ENCODE measurements around the gene OSTN.

Gene OSTN

DNA sequence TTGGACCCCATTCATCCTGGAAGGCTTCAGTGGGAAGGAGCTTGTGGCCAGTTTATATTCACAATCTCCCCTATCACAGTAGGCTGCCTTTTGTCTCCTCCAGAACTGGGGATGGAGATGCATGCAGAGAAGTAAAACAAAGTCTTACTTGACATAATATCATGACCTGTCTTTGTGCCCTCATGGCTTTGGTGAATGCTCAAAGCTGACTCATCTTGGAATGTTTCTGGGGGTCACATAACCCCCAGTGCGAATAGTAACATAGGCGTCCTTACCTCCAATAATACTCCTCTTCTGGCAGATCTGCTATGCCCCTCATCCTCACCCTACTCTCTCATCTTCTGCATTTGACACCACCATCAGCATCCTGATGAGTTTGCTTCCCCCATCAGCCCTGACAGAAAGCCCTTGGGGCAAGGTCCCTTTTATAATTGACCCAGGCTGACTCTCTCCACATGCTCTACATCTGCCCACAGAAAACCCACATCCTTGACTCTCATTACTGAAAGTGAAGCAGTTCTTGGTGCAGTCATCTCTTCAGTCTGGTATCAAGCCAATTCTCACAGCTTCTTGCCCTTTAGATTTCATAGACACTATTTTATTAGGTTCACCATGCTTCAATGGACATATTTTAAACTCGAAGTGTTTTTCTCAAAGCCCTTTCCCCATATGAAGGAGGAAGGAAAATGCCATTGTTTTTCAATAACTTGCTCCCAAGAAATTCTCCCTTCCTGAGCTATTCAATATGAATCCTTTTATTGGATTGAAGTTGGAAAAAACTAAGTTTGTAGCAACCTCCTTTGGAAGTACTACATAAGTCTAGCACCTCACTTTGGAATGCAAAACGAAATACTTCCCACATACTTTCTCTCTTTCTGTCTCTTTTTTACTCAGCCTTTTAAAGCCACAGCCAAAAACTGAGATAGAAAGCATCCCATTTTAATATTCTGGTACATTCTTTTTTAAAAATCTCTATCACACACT is 36.6 kb downstream of the OSTN start:
- DNase-seq, result no peak

- DNase-seq, result no peak
Measured at GRCh38 chr3:191236646-191237045, 37.6 kb downstream of the OSTN start.

DNA sequence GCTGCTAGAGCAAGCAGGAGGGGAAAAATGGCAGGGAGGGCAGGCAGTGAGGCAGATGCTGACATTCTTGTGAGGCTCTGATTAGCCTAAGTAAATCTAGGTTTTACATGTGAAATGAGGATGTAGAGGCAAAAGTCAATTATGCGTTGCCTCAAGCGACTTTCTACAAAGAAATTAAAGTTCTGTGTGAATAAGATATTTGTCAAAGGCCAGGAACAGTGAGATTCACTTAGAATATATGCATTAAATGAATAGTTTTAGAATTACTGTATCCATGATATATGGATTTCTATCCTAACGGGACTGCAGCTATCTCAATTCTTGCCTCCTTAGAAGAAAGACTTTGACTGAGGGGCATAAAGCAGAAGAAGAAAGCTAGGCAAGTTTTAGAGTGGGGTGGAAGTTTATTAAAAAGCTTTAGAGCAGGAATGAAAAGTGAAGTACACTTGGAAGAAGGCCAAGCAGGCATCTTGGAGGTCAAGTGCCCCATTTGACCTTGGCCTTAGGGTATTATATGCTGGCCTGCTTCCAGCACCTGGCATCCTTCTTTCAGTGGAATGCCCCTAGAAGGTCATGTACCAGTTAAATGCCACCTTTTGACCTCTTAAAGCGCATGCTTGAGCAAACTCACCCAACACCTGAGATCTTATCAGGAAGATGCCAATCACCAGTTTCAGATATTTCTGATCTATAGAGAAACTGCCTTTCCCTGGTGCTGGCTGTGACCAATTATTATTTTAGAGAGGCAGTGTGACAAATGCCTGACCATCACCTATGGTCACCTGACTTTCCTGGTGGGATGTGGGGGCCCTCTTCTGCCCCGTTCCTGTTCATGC is 38.2 kb downstream of the OSTN start:
- DNase-seq, result no peak

DNA sequence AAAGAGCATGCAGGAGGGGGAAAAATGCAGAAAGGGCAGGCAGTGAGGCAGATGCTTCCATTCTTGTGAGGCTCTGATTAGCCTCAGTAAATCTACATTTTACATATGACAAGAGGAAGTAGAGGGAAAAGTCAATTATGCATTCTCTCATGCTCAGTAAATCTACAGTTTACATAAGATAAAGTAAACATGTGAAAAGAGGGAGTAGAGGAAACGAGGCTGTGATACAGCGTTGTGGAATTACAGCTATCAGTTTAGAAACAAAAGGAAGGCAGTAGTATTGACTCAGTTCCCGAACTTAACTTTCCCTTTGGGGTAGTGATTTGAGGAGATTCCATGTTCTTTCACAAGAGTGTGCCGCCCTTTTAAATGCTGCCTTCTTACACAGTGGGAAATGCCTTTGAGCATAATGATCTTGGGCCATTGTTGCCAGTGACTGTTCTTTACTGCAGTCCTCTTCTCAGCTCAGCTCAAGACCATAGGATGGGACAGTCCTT is 39.3 kb downstream of the OSTN start:
- no peak for DNase-seq

DNA sequence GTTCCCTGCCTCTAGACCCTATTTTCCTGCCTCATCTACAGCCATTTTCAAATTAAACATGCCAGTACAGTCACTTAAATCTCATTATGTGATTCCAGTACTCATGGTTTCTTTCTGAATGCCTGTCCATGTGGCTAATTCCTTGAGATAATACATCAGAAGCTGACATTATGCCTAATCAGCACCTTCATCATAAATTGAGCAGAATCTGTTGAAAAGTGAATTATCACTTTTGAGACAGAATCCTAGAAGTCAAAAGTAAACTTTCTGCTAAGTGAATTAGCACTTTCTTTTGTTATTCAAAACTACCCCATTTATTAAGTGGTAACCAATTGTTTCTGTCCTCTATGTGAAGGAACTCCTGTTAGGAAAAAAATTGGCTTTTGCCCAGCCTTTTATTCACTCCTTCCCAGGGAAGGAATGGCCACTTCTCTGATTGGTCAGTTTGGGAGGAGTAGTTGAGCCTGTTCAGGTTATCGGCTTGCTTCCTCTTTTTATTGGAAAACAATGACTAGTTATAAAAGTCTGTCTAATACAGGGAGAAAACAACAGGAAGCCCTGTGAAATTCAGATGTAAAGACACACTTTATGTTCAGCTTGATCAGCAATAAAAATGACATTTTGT is 40.5 kb downstream of the OSTN start:
- peak; percentile 12 to 16 for DNase-seq

DNA sequence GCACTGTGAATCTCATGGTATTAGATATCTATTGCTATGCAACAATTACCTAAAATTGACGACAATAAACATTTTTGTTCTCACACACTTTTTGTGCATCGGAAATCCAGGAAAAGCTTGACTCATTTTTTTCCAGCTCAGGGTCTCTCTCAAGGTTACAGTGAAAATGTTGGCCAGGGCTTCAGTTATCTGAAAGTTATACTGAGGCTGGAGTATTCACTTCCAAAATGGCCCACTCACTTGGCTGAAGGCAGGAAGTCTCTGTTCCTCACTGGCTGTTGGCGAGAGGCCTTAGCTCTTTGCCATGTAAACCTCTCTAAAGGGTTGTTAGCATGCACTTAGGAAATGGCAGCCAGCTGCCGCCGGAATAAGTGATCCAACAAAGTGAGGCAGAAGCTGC is 41.4 kb downstream of the OSTN start:
- DNase-seq, result no peak

DNA sequence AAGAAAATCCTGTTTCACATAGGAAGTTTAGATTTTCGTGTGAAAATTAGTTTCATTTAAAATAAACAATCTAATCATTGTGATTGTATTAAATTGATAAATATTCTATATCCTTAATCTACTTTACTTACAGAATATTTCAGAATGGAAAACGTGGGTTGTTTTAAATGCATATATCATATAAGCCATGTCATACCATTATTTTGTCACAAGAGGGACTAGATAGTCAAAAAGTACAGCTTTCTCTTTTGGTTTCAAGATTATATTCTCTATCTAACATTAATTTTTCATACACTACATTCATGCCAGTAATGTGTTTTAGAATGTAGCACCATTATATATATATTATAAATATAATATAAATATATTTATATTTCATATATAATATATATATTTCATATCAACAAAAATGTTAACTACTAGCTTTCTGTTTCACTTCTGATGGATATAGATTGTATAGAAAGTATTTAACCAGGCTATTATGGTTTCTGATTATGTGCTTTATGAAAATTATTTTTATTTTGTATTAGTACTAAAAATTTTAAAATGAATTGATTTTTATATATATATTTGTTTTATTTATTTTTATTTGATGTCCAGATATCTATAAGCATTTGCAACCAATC is 45.3 kb downstream of the OSTN start:
- DNase-seq, result peak in 1 of 2 donors; percentile 36

- DNase-seq, result peak; percentile 90 to 96
Measured at GRCh38 chr3:191246034-191246433, 47.0 kb downstream of the OSTN start.

GRCh38 chr3:191246630-191247029 is 47.6 kb downstream of the OSTN start:
- no peak for DNase-seq

GRCh38 chr3:191253089-191253799 is 54.2 kb downstream of the OSTN start:
- no peak for DNase-seq

DNA sequence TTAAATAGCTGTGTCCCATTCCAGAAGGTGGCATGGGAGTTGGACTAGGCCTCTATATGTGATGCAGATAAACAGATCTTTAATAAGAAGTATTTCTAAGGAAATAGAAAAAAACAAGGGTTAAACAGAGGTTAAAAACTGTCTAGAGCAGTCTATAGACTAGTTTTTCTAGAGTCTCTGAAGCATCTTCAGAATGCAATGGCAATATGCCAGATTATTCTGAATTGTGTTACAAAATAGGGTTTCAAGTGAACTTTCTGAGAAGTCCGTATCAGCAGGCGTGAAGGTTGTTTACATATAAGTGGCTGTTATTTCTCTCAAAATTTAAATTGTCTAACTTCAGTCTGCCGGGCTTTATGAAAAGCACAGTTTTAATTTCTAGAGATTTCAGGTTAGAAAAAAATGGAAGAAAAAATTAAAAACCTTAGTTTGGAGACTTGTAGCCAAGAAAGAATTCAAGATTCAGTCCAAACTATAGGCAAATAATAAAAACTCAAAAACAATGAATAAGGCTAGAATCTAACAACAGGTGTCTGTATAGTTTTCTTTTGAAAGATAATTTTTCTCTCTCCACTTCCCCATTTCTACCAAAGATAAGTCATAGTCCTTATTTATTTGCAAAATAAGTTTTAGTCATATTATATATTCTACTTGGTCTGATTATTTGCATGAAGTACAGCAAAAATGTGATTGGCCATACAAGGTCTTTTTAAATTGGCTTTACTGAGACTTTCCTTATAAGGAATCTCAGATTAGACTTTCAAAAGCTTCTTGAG is 55.2 kb downstream of the OSTN start:
- no peak for DNase-seq

DNA sequence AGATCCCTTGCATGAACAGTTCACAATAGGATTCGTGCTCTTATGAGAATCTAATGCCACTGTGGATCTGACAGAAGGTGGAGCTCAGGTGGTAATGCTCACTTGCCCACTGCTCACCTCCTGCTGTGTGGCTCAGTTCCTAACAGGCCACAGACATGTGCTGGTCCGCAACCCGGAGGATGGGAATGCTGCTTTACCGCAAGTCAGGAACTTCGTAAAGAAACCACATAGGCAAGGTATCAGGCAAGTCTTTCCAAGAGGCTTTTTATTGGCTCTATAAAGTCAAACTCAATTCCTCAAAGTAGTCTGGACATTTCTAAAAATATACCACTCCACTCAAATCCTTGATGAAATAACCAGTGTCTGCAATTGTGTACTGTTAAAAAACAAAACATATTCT is 56.1 kb downstream of the OSTN start:
- no peak for DNase-seq

DNA sequence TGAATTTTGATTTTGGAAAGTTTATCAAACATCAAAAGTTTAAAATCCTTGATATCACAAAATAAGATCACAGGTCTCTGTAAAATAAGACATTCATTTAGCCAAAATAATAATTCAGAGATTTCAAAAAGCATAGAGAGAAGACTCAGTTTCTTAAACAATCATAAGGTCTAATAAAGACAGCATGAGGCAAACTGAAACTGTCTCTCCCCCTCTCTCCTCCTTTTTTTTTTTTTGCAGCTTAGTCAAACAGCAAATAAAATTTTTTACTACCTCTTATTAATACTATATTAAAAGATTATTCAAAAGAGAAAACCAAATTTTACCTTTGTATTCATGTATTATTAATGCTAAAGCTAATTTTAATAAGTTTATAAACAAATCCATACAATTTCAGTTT is 57.4 kb downstream of the OSTN start:
- DNase-seq, result no peak

GRCh38 chr3:191257286-191257685 is 58.2 kb downstream of the OSTN start:
- DNase-seq, result no peak

- no peak for DNase-seq
Measured at GRCh38 chr3:191259486-191259885, 60.4 kb downstream of the OSTN start.

DNA sequence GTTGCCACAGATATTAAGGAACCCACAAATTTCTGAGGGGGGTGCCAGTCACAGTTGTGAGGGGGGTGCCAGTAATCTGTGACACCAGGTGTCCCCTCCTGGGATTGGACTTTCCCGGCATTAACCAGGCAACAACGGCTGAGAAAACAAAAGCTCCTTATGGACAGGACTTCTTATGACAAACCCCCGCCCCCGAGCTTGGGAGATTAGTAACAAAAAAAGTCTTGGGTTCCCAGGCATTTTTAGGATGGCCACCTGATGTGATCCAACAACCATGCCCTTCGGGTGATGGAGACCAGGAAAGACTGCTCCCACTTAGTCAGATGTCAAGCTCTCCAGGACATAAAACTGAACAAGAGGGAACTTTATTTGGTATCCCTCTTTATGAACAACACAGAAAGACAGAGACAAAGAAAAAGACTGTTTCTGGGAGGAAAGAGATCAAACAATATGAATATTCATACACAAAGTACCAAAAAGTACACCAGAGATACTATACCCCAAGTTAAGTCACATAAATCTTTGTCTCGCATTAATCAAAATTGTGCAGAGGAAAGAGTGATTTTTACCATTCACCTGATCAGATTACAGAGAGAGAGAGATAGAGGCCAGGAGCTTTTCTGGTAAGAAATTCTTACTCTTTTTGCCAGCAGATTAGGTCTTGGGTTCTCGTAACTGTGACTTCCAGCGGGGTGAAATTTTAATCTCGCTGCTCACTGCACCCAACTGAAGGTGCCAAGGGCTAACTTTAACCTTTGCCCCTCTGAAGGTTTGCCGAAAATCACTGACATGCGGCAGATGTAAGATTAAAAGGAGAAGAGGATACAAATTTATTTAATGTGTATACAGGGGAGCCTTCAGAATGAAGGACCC is 61.6 kb downstream of the OSTN start:
- no peak for DNase-seq

DNA sequence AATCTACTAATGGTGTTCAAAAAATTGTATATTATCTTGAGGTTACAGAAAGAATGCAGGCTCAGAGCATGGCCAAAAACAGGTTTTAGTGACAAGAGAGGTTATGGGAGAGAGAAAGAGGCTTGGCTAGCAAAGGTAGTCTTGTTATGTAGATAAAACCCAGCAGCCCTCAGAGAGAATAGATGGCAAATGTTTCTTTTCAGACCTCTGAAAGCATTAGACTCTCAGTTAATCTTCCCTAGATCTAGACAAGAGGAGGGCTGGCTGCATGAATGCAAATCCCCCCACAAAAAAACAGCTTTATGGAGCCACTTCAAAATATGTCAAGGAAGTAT is 62.2 kb downstream of the OSTN start:
- DNase-seq, result no peak

- peak in 1 of 2 donors; percentile 17 for DNase-seq
Measured at GRCh38 chr3:191262650-191263049, 63.6 kb downstream of the OSTN start.

DNA sequence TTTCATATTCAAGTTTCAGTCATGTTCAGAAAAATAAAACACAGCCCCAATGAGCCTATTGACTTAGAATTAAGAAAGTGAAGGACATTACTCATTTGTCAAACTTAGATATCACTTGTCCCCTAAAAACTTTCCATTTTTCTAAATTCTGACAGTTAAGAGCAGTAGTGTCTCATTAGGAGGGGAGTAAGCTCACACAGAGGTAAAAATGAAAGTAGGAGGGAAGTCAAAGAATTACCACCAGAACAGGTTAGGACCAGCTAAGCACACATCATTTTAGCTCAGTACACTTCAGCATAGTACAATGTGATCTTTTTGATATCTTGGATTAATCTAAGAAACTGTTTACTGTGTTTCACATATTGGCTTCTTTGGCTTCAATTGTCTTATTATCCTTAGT is 64.3 kb downstream of the OSTN start:
- DNase-seq, result no peak

DNA sequence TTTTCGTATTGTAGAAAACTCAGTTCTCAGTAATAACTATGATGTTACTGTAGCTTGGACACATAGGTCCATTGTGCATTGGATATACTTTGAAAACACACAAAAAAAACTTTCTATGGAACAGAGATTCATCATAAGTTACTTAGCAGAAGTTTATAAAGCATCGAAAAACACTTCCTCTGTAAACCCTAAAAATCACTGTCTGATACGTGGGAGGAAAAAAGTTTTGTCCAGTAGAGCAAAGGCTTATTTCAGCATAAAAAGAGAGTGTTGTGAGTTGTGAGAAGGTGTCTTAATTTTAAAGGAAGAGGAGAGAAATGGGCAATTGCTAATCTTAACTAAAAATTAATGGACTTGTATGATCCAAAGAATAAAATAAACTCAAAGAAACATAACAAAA is 64.8 kb downstream of the OSTN start:
- peak; percentile 37 to 65 for DNase-seq

All from inflammatory macrophage (primary cell).